ENCODE data around the gene GPC4. TPM values are rescaled to one million over a fixed set of nuclear protein-coding genes. Genes with fewer than 3 reads are reported as not detected.

GPC4 gene
- total and polyA plus RNA-seq, 2 donors (not counting 3 experiments of a cell fraction or from before 2014, with no cell fraction given) = 0.20 TPM; not detected in 1

DNA sequence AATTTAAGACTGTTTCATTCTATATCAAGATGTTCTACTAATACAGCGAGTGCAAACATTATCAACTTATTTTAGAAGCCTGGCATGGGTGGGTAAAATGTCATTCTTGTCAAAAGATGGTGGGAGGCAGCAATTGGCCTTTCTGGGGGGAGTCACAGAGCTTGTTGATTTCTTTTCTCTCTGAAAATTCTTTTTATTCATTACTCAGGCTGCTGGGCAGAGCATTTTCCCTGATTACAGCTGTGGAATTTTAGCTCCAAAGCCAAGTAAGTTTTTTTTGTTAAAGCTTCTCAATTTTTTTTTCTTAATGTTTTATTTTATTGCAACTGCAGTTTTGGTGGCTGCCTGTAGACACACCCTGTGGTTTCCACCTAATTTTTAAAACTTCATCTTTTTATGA, 50.4 kb downstream of the GPC4 start:
- intact Hi-C loops (cut with micrococcal nuclease) = no loop called here
- DNase-seq (ENCODE audit: low read depth, low spot score) = no peak
- dilution Hi-C loops (cut with MboI; ENCODE audit: extremely low pct_ligation_motif_present, low sequenced_read_pairs) = no loop called here
- Histone ChIP-seq H3K27ac (ENCODE audit: insufficient read depth, low read depth, low read length) (no peak overlapping the region), H3K9me3 (replicated peaks; ENCODE audit: control insufficient read depth, insufficient read depth, low read length) (no peaks in the 10 kb centered on the region), H3K9me1 (replicated peaks; ENCODE audit: control insufficient read depth, extremely low read depth, insufficient read depth, low read length) (no peaks in the 10 kb centered on the region), H2AFZ (ENCODE audit: low read depth, low read length) (no peak overlapping the region), H3K36me3 (ENCODE audit: control insufficient read depth in 2 of 2, extremely low read depth in 1 of 2, insufficient read depth in 2 of 2, low read length in 2 of 2) (no peaks in the 10 kb centered on the region), H3K9ac (replicated peaks; ENCODE audit: extremely low read depth, insufficient read depth, low read length) (no peak overlapping the region), H3K79me2 (ENCODE audit: control insufficient read depth, insufficient read depth, low read length) (no peaks in the 10 kb centered on the region), H3K27me3 (ENCODE audit: control insufficient read depth in 2 of 2, insufficient read depth in 2 of 2, low read length in 2 of 2) (no peaks in the 10 kb centered on the region), H3K4me2 (ENCODE audit: insufficient read depth, low read length) (no peak overlapping the region), H4K20me1 (replicated peaks; ENCODE audit: control insufficient read depth, extremely low read depth, insufficient read depth, low read length) (no peaks in the 10 kb centered on the region), H3K4me1 (ENCODE audit: control insufficient read depth, extremely low read depth, insufficient read depth, low read length) (no peaks in the 10 kb centered on the region), H3K4me3 (replicated peaks in 1 of 3; ENCODE audit: insufficient read depth in 1 of 3, low read depth in 1 of 3, low read length in 3 of 3) (no peak overlapping the region)
- POLR2A ChIA-PET = no interaction called here
- no peak for TF ChIP-seq FOS (IDR thresholded peaks at IDR 0.05; ENCODE audit: borderline replicate concordance, insufficient read depth, low read length)
- no TSS peak for BruUV-seq (replicated peaks)
- no peak for FAIRE-seq
- CTCF ChIA-PET = no interaction called here

GRCh38 chrX:133364196-133364595, 51.1 kb downstream of the GPC4 start:
- TF ChIP-seq, protein P1, sequence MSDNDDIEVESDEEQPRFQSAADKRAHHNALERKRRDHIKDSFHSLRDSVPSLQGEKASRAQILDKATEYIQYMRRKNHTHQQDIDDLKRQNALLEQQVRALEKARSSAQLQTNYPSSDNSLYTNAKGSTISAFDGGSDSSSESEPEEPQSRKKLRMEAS (IDR thresholded peaks at IDR 0.05; ENCODE audit: insufficient read depth, insufficient read length) = no peak
- TF ChIP-seq MYC (IDR thresholded peaks at IDR 0.05; ENCODE audit: low read depth, low read length) (no peak), GATA2 (IDR thresholded peaks at IDR 0.05; ENCODE audit: insufficient read depth, insufficient read length, low read depth, low read length) (no peak), POLR2A (IDR thresholded peaks at IDR 0.05; ENCODE audit: low read depth, low read length) (no peak), POLR2AphosphoS5 (IDR thresholded peaks at IDR 0.05; ENCODE audit: insufficient read depth, low read depth, low read length) (no peak), FOS (IDR thresholded peaks at IDR 0.05; ENCODE audit: borderline replicate concordance, insufficient read depth, low read length) (no peak), EZH2 (IDR thresholded peaks at IDR 0.05; ENCODE audit: borderline replicate concordance, low read depth, low read length, severe bottlenecking) (no peak), JUN (IDR thresholded peaks at IDR 0.05; ENCODE audit: borderline replicate concordance, insufficient read depth, insufficient read length, low read depth) (no peak)
- TF ChIP-seq, protein P2, sequence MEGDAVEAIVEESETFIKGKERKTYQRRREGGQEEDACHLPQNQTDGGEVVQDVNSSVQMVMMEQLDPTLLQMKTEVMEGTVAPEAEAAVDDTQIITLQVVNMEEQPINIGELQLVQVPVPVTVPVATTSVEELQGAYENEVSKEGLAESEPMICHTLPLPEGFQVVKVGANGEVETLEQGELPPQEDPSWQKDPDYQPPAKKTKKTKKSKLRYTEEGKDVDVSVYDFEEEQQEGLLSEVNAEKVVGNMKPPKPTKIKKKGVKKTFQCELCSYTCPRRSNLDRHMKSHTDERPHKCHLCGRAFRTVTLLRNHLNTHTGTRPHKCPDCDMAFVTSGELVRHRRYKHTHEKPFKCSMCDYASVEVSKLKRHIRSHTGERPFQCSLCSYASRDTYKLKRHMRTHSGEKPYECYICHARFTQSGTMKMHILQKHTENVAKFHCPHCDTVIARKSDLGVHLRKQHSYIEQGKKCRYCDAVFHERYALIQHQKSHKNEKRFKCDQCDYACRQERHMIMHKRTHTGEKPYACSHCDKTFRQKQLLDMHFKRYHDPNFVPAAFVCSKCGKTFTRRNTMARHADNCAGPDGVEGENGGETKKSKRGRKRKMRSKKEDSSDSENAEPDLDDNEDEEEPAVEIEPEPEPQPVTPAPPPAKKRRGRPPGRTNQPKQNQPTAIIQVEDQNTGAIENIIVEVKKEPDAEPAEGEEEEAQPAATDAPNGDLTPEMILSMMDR (IDR thresholded peaks at IDR 0.05; ENCODE audit: extremely low read depth in 1 of 2, insufficient read depth in 1 of 2, low read depth in 1 of 2, low read length in 2 of 2) = no peak
- H3K27me3 ChIP-seq (ENCODE audit: control insufficient read depth in 2 of 2, insufficient read depth in 2 of 2, low read length in 2 of 2) = no peaks in the 10 kb centered on the region
- no peak overlapping the region for H3K9ac ChIP-seq (replicated peaks; ENCODE audit: extremely low read depth, insufficient read depth, low read length)
- dilution Hi-C loops (cut with MboI; ENCODE audit: extremely low pct_ligation_motif_present, low sequenced_read_pairs) (no loop called here), intact Hi-C loops (cut with micrococcal nuclease) (no loop called here)
- no peaks in the 10 kb centered on the region for H3K9me1 ChIP-seq (replicated peaks; ENCODE audit: control insufficient read depth, extremely low read depth, insufficient read depth, low read length)
- no peak overlapping the region for H2AFZ ChIP-seq (ENCODE audit: low read depth, low read length)
- H3K79me2 ChIP-seq (ENCODE audit: control insufficient read depth, insufficient read depth, low read length) = no peaks in the 10 kb centered on the region
- no peaks in the 10 kb centered on the region for H3K9me3 ChIP-seq (replicated peaks; ENCODE audit: control insufficient read depth, insufficient read depth, low read length)
- no peak for FAIRE-seq
- CTCF ChIA-PET = no interaction called here
- no peak overlapping the region for H3K4me3 ChIP-seq (replicated peaks in 1 of 3; ENCODE audit: insufficient read depth in 1 of 3, low read depth in 1 of 3, low read length in 3 of 3)
- POLR2A ChIA-PET = no interaction called here
- H3K4me1 ChIP-seq (ENCODE audit: control insufficient read depth, extremely low read depth, insufficient read depth, low read length) = no peaks in the 10 kb centered on the region
- H3K36me3 ChIP-seq (ENCODE audit: control insufficient read depth in 2 of 2, extremely low read depth in 1 of 2, insufficient read depth in 2 of 2, low read length in 2 of 2) = no peaks in the 10 kb centered on the region
- no peaks in the 10 kb centered on the region for H4K20me1 ChIP-seq (replicated peaks; ENCODE audit: control insufficient read depth, extremely low read depth, insufficient read depth, low read length)
- no peak for DNase-seq (ENCODE audit: low read depth, low spot score)
- no TSS peak for BruUV-seq (replicated peaks)
- no peak overlapping the region for H3K4me2 ChIP-seq (ENCODE audit: insufficient read depth, low read length)
- H3K27ac ChIP-seq (ENCODE audit: insufficient read depth, low read depth, low read length) = no peak overlapping the region

All from endothelial cell of umbilical vein (primary cell).